Activated naive CD4-positive, alpha-beta T cell (primary cell): ENCODE results near the gene TNFRSF1B.
A peak's percentile ranks its signal among the peaks of the same experiment; 100 is the strongest.

ENCODE experiments used
- DNase-seq, 4 experiments: peaks; one replicate each; lab custom pipeline; 2025; lab: John Stamatoyannopoulos, UW

The TNFRSF1B gene

DNA sequence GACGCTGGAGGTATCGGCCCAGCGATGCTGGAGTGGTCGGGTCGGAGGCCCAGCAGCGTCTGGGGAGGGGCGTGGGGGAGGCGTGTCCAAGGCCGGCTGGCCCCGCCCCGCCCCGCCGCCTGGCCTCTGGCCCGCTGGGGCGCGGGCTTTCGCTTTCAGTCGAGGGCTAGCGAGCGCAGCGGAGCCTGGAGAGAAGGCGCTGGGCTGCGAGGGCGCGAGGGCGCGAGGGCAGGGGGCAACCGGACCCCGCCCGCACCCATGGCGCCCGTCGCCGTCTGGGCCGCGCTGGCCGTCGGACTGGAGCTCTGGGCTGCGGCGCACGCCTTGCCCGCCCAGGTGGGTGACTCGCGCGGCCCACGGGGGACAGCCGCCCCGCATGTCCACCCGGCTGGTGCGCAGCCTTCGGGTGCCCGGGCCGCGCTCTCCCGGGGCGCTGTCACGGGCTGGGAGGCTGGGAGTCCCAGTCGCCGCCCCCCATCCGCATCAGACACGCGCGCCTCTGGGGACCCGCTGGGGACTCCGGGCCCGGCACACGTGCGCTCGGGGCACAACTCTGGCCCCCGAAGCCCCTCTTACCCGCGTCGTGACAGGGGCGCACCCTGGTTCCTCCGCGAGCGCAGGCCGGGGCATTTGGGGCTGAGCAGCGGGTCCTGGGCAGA is at the start of gene TNFRSF1B:
Gene TNFRSF1B, plus strand, starts transcription at position 158 of the 659 bp plus-strand sequence. Its CDS starts 101 bp downstream, at position 259.
- DNase-seq = peak in 3 of 4 experiments; percentile 24 to 59 (median 25)

- no peak for DNase-seq
Measured at GRCh38 chr1:12121212-12122003, 45.4 kb upstream of the TNFRSF1B start.

GRCh38 chr1:12123172-12123571 is 43.6 kb upstream of the TNFRSF1B start:
- no peak for DNase-seq

DNA sequence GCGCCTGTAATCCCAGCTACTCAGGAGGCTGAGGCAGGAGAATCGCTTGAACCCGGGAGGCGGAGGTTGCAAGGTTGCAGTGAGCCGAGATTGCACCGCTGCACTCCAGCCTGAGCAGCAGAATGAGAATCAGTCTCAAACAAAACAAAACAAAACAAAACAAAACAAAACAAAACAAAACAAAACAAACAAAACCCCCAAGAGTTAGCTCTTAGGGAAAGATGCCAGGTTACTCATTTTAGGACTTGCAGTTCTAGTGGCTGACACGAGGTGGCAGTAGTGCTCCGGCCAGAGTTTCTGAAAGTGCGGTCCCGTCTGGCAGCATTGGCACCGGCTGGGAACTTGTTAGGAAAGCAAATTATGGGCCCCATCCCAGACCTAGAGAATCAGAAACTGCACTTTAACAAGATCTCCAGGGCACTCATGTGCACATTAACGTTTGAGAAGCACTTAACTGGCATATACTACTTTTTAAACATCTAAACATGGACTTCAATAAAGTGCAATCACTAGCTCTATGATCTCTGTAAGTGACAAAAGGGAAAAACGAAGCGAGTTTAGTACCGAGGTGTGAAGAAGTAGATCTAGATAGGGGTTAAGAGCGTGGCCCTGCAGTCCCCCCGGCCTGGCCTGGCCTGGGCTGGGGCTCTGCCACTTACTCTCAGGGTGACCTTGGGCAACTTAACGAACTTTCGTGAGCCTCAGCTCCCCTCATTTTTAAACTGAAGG is 41.9 kb upstream of the TNFRSF1B start:
- peak; percentile 47 to 70 (median 67) for DNase-seq

- DNase-seq = no peak
Measured at GRCh38 chr1:12125422-12126355, 41.1 kb upstream of the TNFRSF1B start.

DNA sequence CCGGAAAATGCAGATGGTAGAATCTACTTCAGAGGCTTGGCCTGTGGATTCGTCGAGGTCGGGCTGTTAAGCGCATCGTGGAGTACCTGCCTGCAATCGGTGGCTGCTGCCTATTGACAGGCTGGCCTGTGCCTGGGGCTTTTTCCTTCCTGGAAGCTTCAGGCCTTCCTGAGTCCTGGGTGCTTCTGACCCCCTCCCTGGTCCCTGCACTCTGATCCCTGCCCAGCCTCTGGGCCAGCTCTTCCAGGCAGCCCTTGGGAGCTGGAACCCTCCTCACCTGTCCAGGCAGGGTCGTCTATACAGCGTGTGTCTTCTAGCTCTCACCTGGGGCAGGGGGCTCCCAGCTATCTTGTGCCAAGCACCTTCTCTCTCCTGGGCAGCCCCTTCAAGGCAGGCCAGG is 40.0 kb upstream of the TNFRSF1B start:
- DNase-seq = no peak

- no peak for DNase-seq
Measured at GRCh38 chr1:12127206-12127810, 39.5 kb upstream of the TNFRSF1B start.

DNA sequence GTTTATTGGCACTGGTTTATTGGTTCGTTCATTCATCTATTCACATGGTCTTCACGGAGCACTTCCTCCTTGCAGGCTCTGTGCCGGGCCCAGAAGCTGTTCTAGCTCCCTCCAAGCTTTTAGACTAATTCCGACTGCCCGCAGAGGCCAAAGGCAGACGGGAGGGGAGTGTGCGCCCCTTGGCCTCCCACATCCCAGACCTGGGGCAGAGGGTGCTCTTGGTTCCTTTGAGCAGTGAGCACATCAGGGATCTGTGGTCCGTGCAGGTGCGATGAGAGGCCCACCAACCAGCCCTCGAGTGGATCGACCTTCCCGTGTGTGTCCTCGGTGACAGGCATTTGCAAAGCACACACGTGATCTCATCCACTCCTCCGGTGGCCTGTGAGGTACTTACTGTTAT is 38.7 kb upstream of the TNFRSF1B start:
- no peak for DNase-seq

GRCh38 chr1:12129624-12130023 is 37.2 kb upstream of the TNFRSF1B start:
- no peak for DNase-seq

DNA sequence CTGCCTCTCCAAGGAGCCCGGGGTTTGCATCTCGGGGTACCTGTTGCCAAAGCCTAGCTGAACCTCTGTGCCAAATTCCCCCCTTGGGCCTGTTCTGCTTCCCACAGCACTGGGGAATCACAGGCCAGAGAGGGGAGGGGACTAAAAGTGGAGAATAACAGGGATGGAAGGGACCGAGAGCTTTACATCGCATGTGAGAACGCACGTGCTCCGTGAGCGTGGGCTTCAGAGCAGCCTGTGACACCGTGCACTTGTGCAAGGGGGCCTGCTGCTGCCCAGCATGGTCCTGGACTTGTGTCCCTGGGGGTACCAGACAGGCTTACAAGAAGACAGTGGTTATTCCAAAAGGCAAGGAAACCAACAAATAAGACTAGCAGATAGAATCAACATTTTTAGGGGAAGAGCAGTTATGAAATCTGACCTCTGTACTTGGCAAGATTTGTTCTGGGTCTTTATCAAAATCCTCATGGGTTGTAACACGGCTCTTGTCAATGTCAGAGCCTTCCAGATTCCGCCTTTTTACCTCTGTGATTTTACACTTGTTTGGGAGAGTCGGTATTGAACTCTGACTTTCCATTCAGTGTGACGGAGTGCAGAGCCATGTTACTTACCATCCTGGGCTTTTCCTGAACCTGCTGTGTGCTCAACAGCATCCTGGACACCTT is 36.2 kb upstream of the TNFRSF1B start:
- DNase-seq = no peak

DNA sequence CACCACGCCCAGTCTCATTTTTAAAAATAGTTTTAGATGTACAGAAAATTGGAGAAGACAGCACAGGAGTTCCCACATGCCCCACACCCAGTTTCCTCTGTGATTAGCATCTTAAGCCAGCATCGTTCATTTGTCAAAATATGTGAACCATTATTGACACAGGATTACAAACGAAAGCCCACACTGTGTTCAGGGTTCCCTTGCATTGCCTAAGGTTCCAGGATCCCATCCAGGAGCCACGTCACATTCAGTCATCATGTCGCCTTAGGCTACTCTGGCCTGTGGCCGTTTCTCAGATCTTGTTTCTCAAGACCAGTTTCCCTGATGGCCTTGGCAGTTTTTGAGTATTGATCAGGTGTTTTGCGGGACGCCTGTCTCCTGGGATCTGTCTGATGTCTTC is 34.7 kb upstream of the TNFRSF1B start:
- no peak for DNase-seq

GRCh38 chr1:12134716-12135115 is 32.1 kb upstream of the TNFRSF1B start:
- no peak for DNase-seq

DNA sequence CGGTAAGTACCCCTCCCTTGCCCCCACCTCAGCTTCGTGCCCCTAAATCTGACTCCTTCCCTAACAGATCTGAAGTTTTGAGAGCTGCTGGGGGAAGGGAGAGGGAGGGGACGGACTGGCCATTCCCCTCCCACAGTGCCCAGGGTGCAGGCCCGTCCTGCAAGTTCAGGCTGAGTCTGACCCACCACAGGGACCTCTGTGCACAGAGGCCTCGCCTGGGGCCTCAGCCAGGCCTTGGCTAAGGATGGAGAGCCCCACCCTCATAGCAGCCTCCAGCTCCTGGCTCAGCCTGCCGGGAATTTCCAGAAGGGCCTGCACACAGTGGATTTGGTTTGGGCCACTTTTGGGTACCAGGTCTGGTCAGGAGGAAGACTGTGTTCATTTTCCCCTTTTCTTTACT is 31.2 kb upstream of the TNFRSF1B start:
- DNase-seq = no peak

GRCh38 chr1:12136916-12137610 is 29.7 kb upstream of the TNFRSF1B start:
- DNase-seq = no peak

DNA sequence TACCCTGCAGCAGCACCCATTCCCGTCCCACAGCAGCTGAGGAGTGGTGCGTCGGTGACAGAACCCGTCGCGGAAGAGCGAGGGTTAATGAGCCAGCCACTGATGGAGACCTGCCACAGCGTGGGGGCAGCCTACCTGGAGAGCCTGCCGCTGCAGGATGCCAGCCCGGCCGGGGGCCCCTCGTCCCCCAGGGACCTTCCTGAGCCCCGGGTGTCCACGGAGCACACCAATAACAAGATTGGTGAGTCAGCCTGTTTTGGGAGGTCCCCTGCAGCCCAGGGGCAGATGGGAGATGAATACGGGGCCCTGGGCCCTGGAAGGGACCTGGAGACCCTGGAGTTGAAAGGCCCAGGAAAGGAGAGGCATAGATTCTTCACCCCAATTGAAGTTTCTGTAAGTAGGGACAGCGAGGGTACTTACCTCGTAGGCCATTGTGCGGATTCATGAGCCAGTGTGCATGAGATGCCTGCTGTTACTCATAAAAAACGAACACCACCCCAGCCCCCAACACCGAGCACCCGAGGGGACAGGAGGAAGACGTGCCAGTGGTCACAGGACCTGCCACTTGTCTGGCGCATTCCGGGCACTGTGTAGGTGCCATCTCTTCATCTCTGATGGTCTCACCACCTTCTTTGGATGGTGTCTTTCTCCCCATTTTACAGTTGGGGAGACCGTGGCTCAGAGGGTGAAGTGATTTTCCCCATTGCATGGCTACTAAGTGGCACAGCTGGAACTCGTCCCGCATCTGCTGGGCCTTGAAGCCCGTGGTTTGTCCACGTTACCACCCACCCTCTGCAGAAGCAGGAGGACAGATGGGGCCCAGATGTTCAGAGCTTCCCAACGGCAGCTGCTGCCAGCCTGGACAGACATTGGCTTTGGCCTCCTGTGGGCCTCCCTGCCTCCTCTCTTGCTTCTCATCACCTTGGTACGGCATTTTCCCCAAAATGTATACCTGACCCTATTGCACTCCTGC is 28.3 kb upstream of the TNFRSF1B start:
- no peak for DNase-seq

GRCh38 chr1:12140016-12140415 is 26.8 kb upstream of the TNFRSF1B start:
- DNase-seq = no peak

DNA sequence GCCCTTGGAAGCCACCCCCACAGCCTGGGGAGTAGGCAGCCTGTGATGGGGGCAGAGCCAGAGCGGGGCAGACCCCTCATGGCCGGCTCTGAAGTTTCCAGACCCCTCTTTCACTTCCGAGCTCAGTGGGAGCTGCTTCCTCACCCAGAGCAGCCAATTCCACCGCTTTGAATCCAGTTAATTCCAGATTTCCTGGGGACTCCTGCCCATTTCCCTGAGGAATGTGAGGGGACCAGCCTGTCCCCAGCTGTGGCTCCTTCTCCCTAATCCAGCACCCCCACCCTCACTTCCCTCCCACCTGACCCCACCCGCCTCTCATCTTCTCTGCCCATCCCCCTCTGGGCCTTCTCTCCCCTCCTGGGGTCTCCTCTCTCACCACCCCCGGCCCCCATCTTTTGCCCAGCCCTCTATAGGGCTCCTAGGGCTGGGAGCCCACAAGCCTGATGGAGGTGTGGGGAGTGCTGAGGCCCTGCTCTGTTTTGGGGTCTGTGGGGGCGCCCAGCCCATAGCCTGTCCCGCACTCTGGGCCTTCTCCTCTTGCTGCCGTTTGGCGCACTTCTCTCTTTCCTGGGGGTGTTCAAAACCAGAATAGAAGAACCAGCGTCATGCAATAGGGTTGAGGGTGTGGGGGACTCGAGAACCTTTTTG is 26.2 kb upstream of the TNFRSF1B start:
- no peak for DNase-seq

DNA sequence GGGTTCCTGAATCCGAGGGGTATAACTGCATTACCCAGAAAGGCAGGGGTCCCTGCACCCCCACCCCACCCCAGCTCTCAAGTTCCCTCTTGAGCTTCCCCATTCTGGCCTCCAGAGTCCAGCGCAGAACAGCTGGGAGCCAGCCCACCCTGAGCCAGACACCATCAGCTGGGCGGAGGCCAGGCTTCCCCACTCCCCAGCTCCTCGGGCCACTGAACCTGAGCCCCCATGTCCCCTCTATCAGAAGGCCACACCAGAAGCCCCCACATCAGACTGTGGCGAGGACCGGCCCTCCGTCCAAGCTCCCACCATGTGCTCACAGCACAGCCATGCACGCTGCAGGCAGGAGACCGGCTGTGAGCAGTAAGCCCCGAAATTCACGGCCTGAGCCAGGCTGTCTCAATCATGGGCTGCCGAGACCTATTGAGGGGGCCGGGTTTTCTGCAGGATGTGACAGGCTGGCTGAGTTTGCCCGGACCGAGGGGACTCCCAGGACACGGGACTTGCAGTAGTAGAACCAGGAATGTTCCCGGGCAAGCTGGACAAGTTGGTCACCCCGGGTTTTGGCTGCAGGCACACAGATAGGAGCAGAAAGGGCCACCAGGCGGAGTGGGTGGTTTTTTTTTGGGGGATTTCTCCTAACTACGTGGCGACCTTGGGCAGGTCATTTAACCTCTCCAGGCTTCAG is 25.5 kb upstream of the TNFRSF1B start:
- no peak for DNase-seq
